ES-I3 (cell line): ENCODE data around the gene CYP11A1.

Source experiments
- H3K36me3 ChIP-seq: 2 replicates; pipeline ENCODE4 v1.6.1; 2013; ENCODE audit warnings: mild to moderate bottlenecking, low read length, control low read depth, moderate library complexity; ENCODE audit not compliant: insufficient read depth
- H3K4me1 ChIP-seq: 2 replicates; pipeline ENCODE4 v1.6.1; 2013; ENCODE audit warnings: mild to moderate bottlenecking, control low read depth, low read length; ENCODE audit not compliant: insufficient read depth
- H3K9ac ChIP-seq: 2 replicates; pipeline ENCODE4 v1.6.1; 2013; ENCODE audit warnings: low read depth, mild to moderate bottlenecking, low read length, moderate library complexity
- H3K9me3 ChIP-seq: 2 replicates; pipeline ENCODE4 v1.6.1; 2013; ENCODE audit warnings: mild to moderate bottlenecking, low read length, moderate library complexity; ENCODE audit not compliant: control insufficient read depth, insufficient read depth

The CYP11A1 gene

DNA sequence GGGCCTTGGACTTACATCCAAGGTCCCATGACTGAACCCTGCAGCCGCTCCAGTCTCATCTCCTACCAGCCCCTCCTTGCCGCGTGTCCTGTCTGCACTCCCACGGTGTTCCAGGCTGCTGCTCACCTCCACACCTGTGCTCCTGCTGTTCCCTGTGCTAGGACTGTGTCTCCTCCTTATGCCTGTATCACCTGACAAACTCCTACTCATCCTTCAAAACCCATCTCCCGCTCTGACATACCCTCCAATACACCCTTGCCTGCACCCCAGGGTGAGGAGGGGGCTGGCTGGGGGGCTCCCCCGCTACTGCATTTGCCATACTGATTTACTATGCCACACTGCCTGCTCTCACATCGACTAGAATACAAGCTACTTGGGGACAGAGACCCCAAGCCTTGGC lies 53.6 kb downstream of the CYP11A1 start:
- no peak overlapping the region for H3K9ac ChIP-seq
- H3K4me1 ChIP-seq = peaks cover 17% of the 10 kb centered on the region; the same call in 1 of the 2 replicates

DNA sequence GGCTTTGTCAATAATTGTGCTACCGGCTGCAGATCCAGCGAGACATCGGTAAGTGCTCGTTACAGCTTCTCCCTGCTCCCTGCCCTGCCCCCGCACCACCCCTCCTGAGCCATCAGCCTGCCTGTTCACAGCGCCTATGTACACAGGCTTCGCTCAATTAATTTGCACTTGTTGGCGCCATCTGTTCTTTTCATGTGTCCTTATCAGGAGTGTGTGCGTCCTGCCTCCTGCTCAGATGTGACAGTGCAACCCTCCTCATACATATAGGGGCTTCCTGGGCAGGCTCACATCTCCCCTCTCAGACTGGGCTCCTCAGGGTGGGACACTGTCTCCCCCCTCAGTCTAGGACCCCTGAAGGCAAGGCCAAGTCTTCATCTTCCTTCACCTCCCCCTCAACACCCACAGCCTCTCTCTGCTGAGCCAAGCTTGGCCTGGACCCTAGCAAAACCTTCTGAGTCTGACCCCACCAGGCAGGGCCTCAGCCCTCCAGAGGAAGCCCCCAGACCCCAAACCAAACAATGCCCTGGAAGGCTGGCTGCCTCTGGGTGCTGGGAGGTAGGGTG lies 54.9 kb downstream of the CYP11A1 start:
- no peaks in the 10 kb centered on the region for H3K36me3 ChIP-seq
- H3K9ac ChIP-seq = no peak overlapping the region
- no peaks in the 10 kb centered on the region for H3K9me3 ChIP-seq
- H3K4me1 ChIP-seq = peaks cover 16% of the 10 kb centered on the region; the same call in 1 of the 2 replicates

More for the DNA sequence above, 53.6 kb downstream of the CYP11A1 start:
- H3K36me3 ChIP-seq = no peaks in the 10 kb centered on the region
- no peaks in the 10 kb centered on the region for H3K9me3 ChIP-seq

GRCh38 chr15:74311734-74312444 lies 55.6 kb downstream of the CYP11A1 start:
- no peak overlapping the region for H3K9ac ChIP-seq
- no peaks in the 10 kb centered on the region for H3K9me3 ChIP-seq
- peaks cover 19% of the 10 kb centered on the region for H3K4me1 ChIP-seq
- H3K36me3 ChIP-seq = no peaks in the 10 kb centered on the region

DNA sequence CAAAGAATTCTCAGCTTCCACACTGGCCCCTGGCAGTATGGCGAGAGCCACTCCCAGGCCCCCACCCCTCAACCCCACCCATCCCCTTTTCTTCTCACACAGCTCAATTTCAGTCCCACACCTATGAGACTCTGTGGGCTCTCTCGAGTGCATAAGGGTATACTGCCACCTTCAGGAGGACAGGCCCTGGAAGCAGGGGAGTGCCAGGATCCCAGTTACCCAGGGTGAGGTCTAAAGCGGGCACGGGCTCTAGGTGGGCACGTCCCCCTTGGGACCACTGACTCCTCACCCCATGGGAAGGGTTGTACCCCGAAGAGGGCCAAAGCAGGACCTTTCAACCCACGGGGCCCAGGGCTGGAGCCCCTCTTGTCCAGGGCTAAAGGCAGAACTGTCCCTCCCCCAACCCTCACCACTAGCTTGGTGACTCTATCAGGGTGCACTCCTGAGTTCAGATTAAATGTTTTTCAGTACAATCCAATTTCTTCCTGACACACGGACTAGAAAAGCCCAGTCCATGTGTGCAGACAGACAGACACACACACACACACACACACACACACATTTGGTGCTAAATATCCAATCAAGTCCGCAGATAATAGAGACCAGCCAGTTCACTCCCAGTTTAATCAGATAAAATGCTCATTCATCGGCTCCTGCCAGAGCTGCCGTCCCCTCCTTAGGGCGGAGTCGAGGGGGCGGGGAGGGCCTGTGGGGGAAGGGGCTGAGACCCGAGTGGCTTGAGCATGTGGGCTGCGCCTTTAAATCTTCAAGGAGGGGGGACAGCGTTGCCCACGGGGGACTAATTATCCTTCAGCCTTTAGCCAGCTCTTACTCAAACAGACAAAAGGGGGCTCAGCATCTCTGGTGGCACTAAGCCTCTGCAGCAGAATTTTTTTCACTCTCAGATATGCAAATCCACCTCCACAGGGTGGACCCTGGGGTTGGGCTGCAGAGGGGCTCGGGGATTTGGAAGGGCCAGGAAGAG lies 59.3 kb downstream of the CYP11A1 start:
- no peaks in the 10 kb centered on the region for H3K9me3 ChIP-seq
- no peak overlapping the region for H3K9ac ChIP-seq
- no peaks in the 10 kb centered on the region for H3K36me3 ChIP-seq
- peaks cover 22% of the 10 kb centered on the region for H3K4me1 ChIP-seq

- Histone ChIP-seq H3K9me3 (no peaks in the 10 kb centered on the region), H3K36me3 (no peaks in the 10 kb centered on the region), H3K4me1 (peaks cover 28% of the 10 kb centered on the region), H3K9ac (no peak overlapping the region)
Observed at GRCh38 chr15:74306781-74307217, 60.6 kb downstream of the CYP11A1 start.

- Histone ChIP-seq H3K9ac (no peak overlapping the region), H3K36me3 (no peaks in the 10 kb centered on the region), H3K9me3 (no peaks in the 10 kb centered on the region), H3K4me1 (peaks cover 37% of the 10 kb centered on the region)
Observed at GRCh38 chr15:74305687-74306086, 61.8 kb downstream of the CYP11A1 start.

DNA sequence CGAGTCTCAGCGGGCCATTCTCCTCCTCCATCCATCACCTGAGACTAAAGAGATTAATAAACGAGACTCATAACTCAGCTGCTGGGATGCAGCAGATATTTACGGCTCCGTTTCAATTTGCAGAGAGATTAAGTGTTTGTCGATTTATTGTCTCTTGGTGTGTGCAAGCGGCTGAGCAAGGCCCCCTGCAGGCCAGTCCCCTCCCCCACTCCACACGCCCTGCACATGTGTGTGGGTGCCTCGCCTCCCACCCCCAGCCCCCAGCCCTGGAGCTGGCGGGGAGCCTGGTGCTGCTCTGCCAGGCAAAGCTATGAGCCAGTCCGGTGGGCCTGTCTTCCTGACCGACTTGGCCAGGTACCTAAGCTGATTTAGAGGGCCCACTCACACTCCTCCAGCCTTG lies 63.0 kb downstream of the CYP11A1 start:
- H3K9ac ChIP-seq = no peak overlapping the region
- H3K9me3 ChIP-seq = no peaks in the 10 kb centered on the region
- H3K4me1 ChIP-seq = peaks cover 42% of the 10 kb centered on the region

DNA sequence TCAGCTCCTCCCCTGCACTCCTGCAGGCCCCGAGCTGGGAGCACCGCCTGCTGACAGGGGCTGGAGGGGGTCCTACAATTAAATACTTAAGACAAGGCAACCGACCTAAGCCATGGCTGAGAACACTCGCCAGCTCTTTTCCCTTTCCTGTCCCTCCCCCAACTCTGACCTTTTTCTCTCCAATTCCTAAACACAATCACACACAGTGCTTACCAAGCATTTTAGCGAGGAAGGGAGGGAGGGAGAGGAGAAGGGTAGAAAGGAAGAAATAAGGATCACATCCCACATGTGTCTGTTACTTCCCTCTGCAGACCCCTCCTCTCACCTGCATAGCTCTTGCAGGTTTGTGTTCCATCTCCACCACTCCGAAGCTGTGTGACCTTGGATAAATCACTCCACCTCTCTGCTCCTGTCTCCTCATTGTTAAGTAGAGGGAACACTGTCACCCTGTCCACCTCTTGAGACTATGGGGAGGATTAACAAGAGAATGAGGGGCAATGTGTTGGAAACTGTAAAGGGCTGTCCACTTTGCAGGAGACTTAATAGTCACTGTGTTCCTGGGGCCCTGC lies 63.6 kb downstream of the CYP11A1 start:
- Histone ChIP-seq H3K9ac (no peak overlapping the region), H3K9me3 (no peaks in the 10 kb centered on the region), H3K36me3 (no peaks in the 10 kb centered on the region), H3K4me1 (peaks cover 42% of the 10 kb centered on the region)

More for the DNA sequence above, 63.0 kb downstream of the CYP11A1 start:
- no peaks in the 10 kb centered on the region for H3K36me3 ChIP-seq

DNA sequence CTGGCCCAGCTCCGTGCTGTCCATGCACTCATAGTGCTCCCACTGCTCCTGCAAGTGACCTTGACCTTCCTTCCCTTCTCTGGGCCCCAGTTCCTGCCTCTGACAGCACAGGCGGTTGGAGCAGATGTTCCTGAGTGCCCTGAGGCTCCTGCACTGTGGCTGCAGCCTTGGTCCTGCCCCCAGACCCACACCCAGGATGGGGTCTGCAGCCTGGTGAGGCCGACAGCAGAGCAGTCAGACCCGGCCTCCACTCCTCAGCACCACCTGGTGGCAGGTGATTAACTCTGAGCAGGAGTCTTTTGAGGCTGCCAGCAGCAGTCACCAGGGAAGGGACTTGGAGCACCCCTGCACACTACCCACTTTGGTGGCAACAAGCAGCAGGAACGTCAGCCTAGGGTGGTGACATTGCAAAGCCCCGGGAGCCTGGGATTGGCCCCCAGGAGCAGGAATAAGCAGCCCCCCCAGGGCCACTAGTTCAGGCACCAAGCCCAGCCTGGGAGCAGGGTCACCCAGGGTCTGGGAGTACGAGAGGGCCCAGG lies 64.6 kb downstream of the CYP11A1 start:
- no peak overlapping the region for H3K9ac ChIP-seq
- no peaks in the 10 kb centered on the region for H3K9me3 ChIP-seq
- no peaks in the 10 kb centered on the region for H3K36me3 ChIP-seq
- peaks cover 42% of the 10 kb centered on the region for H3K4me1 ChIP-seq

- H3K9ac ChIP-seq = no peak overlapping the region
- H3K9me3 ChIP-seq = no peaks in the 10 kb centered on the region
- peaks cover 34% of the 10 kb centered on the region for H3K4me1 ChIP-seq
- no peaks in the 10 kb centered on the region for H3K36me3 ChIP-seq
Observed at GRCh38 chr15:74301583-74302361, 65.7 kb downstream of the CYP11A1 start.

DNA sequence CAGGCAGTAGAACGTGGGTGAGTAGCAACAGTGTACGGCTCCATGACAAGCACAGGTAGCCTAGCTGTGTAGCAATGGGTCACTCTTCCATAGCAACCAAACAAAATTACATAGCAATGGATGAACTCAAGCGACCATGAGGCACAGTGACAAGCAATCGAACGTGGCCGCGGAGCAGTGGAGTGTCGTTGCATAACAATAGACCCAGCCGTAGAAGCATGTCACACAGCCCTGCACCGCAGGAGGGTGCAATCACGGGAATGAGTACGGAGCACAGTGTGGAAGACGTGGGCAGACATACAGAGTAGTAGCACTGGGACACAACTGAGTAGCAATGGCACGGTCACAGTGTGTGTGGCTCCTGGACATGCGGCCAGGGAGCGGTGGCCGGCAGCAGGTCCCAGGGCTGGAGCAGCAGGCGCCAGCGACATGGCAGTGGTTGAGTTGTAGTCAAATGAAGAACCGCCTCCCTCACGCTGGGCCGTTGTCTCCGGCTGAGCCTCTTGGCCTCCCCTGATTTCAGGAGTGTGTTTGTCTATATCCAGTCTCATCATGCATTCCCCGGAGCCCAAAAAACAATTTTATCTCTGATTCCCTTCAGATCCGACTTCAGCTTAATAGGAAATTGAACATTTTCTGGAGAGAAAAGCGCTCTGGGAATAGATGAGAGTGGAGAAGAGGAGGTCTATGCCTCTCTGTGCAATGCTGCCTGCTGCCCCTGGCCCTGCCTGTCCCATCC lies 67.2 kb downstream of the CYP11A1 start:
- H3K9me3 ChIP-seq = no peaks in the 10 kb centered on the region
- H3K36me3 ChIP-seq = no peaks in the 10 kb centered on the region
- peaks cover 28% of the 10 kb centered on the region for H3K4me1 ChIP-seq
- H3K9ac ChIP-seq = no peak overlapping the region

DNA sequence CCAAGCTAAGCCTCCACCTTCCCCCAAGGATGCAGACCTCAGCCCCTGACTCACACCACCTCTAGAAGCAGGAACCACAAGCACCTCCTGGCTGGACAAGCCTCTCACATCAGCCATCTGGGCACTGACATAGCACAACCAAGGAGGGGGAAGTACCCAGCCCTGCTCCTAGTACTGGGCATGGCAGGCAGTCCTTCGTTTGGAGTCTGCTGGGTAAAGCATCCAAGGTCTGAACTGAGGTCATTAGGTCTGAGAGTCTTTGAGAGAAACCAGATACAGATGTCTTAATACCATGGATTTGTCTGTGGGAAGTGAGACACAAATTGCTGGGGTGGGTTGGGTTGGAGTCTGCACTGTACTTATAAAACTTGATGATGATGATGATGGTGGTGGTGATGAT lies 69.6 kb downstream of the CYP11A1 start:
- no peak overlapping the region for H3K9ac ChIP-seq
- no peaks in the 10 kb centered on the region for H3K9me3 ChIP-seq
- H3K4me1 ChIP-seq = peaks cover 24% of the 10 kb centered on the region
- H3K36me3 ChIP-seq = no peaks in the 10 kb centered on the region

- peaks cover 10% of the 10 kb centered on the region for H3K4me1 ChIP-seq
- H3K9me3 ChIP-seq = no peaks in the 10 kb centered on the region
- no peaks in the 10 kb centered on the region for H3K36me3 ChIP-seq
Observed at GRCh38 chr15:74295800-74296199, 71.6 kb downstream of the CYP11A1 start.

More at GRCh38 chr15:74295800-74296199, 71.6 kb downstream of the CYP11A1 start:
- H3K9ac ChIP-seq = no peak overlapping the region
